ENCODE results near the gene ABCA1. TPM values are rescaled to one million over a fixed set of nuclear protein-coding genes. Genes with fewer than 3 reads are reported as not detected.

ABCA1 gene
- total RNA-seq, 1 experiment from 2014 or later, result 0.69 TPM

- no peaks in the 10 kb centered on the region for H3K36me3 ChIP-seq (ENCODE audit: insufficient read depth, low read length, poor library complexity, severe bottlenecking)
- H3K4me3 ChIP-seq (ENCODE audit: low read depth, low read length, poor library complexity, severe bottlenecking), result no peak overlapping the region
- BruUV-seq (replicated peaks), result no TSS peak
- H3K9me3 ChIP-seq (ENCODE audit: low read depth, low read length, poor library complexity, severe bottlenecking), result no peaks in the 10 kb centered on the region
- ChIA-PET POLR2A (ENCODE audit: low non-redundant PET) (no interaction called here), CTCF (no interaction called here)
- no peak overlapping the region for H3K27ac ChIP-seq (ENCODE audit: low read depth, low read length, poor library complexity, severe bottlenecking)
- no peaks in the 10 kb centered on the region for H3K4me1 ChIP-seq (ENCODE audit: insufficient read depth, low read length, poor library complexity, severe bottlenecking)
- peaks cover 18% of the 10 kb centered on the region for H3K27me3 ChIP-seq (replicated peaks; ENCODE audit: insufficient read depth, low read depth, low read length, poor library complexity)
- intact Hi-C loops (cut with micrococcal nuclease; ENCODE audit: unreplicated experiment), result no loop called here
- TF ChIP-seq EZH2 (IDR thresholded peaks at IDR 0.05; ENCODE audit: borderline replicate concordance, low read depth, low read length, poor library complexity, severe bottlenecking) (no peak), CTCF (conservative IDR thresholded peaks at IDR 0.05; ENCODE audit: low read depth, low read length) (no peak)
- DNase-seq (ENCODE audit: low spot score), result no peak
Observed at GRCh38 chr9:104915049-104915448, 12.9 kb downstream of the ABCA1 start.

GRCh38 chr9:104914466-104914865 is 13.5 kb downstream of the ABCA1 start:
- intact Hi-C loops (cut with micrococcal nuclease; ENCODE audit: unreplicated experiment), result no loop called here
- Histone ChIP-seq H3K36me3 (ENCODE audit: insufficient read depth, low read length, poor library complexity, severe bottlenecking) (no peaks in the 10 kb centered on the region), H3K9me3 (ENCODE audit: low read depth, low read length, poor library complexity, severe bottlenecking) (no peaks in the 10 kb centered on the region), H3K4me3 (ENCODE audit: low read depth, low read length, poor library complexity, severe bottlenecking) (no peak overlapping the region), H3K4me1 (ENCODE audit: insufficient read depth, low read length, poor library complexity, severe bottlenecking) (no peaks in the 10 kb centered on the region), H3K27me3 (replicated peaks; ENCODE audit: insufficient read depth, low read depth, low read length, poor library complexity) (peaks cover 18% of the 10 kb centered on the region), H3K27ac (ENCODE audit: low read depth, low read length, poor library complexity, severe bottlenecking) (no peak overlapping the region)
- POLR2A ChIA-PET (ENCODE audit: low non-redundant PET), result no interaction called here
- CTCF ChIA-PET, result no interaction called here
- no TSS peak for BruUV-seq (replicated peaks)
- TF ChIP-seq CTCF (conservative IDR thresholded peaks at IDR 0.05; ENCODE audit: low read depth, low read length), result no peak
- no peak for TF ChIP-seq EZH2 (IDR thresholded peaks at IDR 0.05; ENCODE audit: borderline replicate concordance, low read depth, low read length, poor library complexity, severe bottlenecking)
- no peak for DNase-seq (ENCODE audit: low spot score)

- ChIA-PET POLR2A (ENCODE audit: low non-redundant PET) (no interaction called here), CTCF (no interaction called here)
- intact Hi-C loops (cut with micrococcal nuclease; ENCODE audit: unreplicated experiment), result no loop called here
- Histone ChIP-seq H3K4me3 (ENCODE audit: low read depth, low read length, poor library complexity, severe bottlenecking) (no peak overlapping the region), H3K27ac (ENCODE audit: low read depth, low read length, poor library complexity, severe bottlenecking) (no peak overlapping the region), H3K36me3 (ENCODE audit: insufficient read depth, low read length, poor library complexity, severe bottlenecking) (no peaks in the 10 kb centered on the region), H3K27me3 (replicated peaks; ENCODE audit: insufficient read depth, low read depth, low read length, poor library complexity) (peaks cover 18% of the 10 kb centered on the region), H3K9me3 (ENCODE audit: low read depth, low read length, poor library complexity, severe bottlenecking) (no peaks in the 10 kb centered on the region), H3K4me1 (ENCODE audit: insufficient read depth, low read length, poor library complexity, severe bottlenecking) (no peaks in the 10 kb centered on the region)
- no peak for DNase-seq (ENCODE audit: low spot score)
- no peak for TF ChIP-seq EZH2 (IDR thresholded peaks at IDR 0.05; ENCODE audit: borderline replicate concordance, low read depth, low read length, poor library complexity, severe bottlenecking)
- TF ChIP-seq CTCF (conservative IDR thresholded peaks at IDR 0.05; ENCODE audit: low read depth, low read length), result no peak
- BruUV-seq (replicated peaks), result no TSS peak
Observed at GRCh38 chr9:104912606-104913005, 15.3 kb downstream of the ABCA1 start.
